Measurements from ENCODE around the gene STK32C.

The STK32C gene

GRCh38 chr10:132307823-132308586 lies at the start of gene STK32C:
STK32C (minus strand) TSS chr10:132307950; CDS start chr10:132307833, 117 bp downstream.
- peak; percentile 78 for DNase-seq (ENCODE audit: extremely low read depth in 1 of 2, low read depth in 1 of 2)

- DNase-seq (ENCODE audit: extremely low read depth in 1 of 2, low read depth in 1 of 2): no peak
Observed at GRCh38 chr10:132356621-132357195, 49.0 kb upstream of the STK32C start.

GRCh38 chr10:132355754-132356153 lies 48.0 kb upstream of the STK32C start:
- DNase-seq (ENCODE audit: extremely low read depth in 1 of 2, low read depth in 1 of 2): no peak

GRCh38 chr10:132355297-132355696 lies 47.5 kb upstream of the STK32C start:
- DNase-seq (ENCODE audit: extremely low read depth in 1 of 2, low read depth in 1 of 2): no peak

- DNase-seq (ENCODE audit: extremely low read depth in 1 of 2, low read depth in 1 of 2): no peak
Observed at GRCh38 chr10:132354356-132355094, 46.8 kb upstream of the STK32C start.

- no peak for DNase-seq (ENCODE audit: extremely low read depth in 1 of 2, low read depth in 1 of 2)
Observed at GRCh38 chr10:132353456-132354355, 46.0 kb upstream of the STK32C start.

GRCh38 chr10:132352462-132353308 lies 44.9 kb upstream of the STK32C start:
- DNase-seq (ENCODE audit: extremely low read depth in 1 of 2, low read depth in 1 of 2): peak in 1 of 2 donors; percentile 50

GRCh38 chr10:132351611-132352010 lies 43.9 kb upstream of the STK32C start:
- no peak for DNase-seq (ENCODE audit: extremely low read depth in 1 of 2, low read depth in 1 of 2)

- DNase-seq (ENCODE audit: extremely low read depth in 1 of 2, low read depth in 1 of 2): no peak
Observed at GRCh38 chr10:132350946-132351345, 43.2 kb upstream of the STK32C start.

GRCh38 chr10:132350391-132350790 lies 42.6 kb upstream of the STK32C start:
- no peak for DNase-seq (ENCODE audit: extremely low read depth in 1 of 2, low read depth in 1 of 2)

- no peak for DNase-seq (ENCODE audit: extremely low read depth in 1 of 2, low read depth in 1 of 2)
Observed at GRCh38 chr10:132349766-132350165, 42.0 kb upstream of the STK32C start.

GRCh38 chr10:132347931-132348267 lies 40.1 kb upstream of the STK32C start:
- DNase-seq (ENCODE audit: extremely low read depth in 1 of 2, low read depth in 1 of 2): no peak

GRCh38 chr10:132347211-132347930 lies 39.6 kb upstream of the STK32C start:
- no peak for DNase-seq (ENCODE audit: extremely low read depth in 1 of 2, low read depth in 1 of 2)

- DNase-seq (ENCODE audit: extremely low read depth in 1 of 2, low read depth in 1 of 2): no peak
Observed at GRCh38 chr10:132346806-132347205, 39.1 kb upstream of the STK32C start.

GRCh38 chr10:132345345-132345744 lies 37.6 kb upstream of the STK32C start:
- no peak for DNase-seq (ENCODE audit: extremely low read depth in 1 of 2, low read depth in 1 of 2)

GRCh38 chr10:132344386-132344785 lies 36.6 kb upstream of the STK32C start:
- no peak for DNase-seq (ENCODE audit: extremely low read depth in 1 of 2, low read depth in 1 of 2)

GRCh38 chr10:132342553-132342952 lies 34.8 kb upstream of the STK32C start:
- DNase-seq (ENCODE audit: extremely low read depth in 1 of 2, low read depth in 1 of 2): no peak

- DNase-seq (ENCODE audit: extremely low read depth in 1 of 2, low read depth in 1 of 2): no peak
Observed at GRCh38 chr10:132341781-132342180, 34.0 kb upstream of the STK32C start.

- no peak for DNase-seq (ENCODE audit: extremely low read depth in 1 of 2, low read depth in 1 of 2)
Observed at GRCh38 chr10:132341017-132341416, 33.3 kb upstream of the STK32C start.

All from stimulated activated CD8-positive, alpha-beta memory T cell treated with anti-CD3 and anti-CD28 coated beads, Interleukin-7, amount 100 ng/mL, for 48 hours (primary cell).